HG02852 (cell line): ENCODE measurements around the gene USP54.

Experiments used
- ATAC-seq: cut with Tn5 transposase; IDR thresholded peaks from one replicate; pipeline ENCODE4 v1.9.1; 2021; ENCODE audit warnings: mild to moderate bottlenecking, moderate library complexity; ENCODE audit not compliant: unreplicated experiment

Gene USP54

DNA sequence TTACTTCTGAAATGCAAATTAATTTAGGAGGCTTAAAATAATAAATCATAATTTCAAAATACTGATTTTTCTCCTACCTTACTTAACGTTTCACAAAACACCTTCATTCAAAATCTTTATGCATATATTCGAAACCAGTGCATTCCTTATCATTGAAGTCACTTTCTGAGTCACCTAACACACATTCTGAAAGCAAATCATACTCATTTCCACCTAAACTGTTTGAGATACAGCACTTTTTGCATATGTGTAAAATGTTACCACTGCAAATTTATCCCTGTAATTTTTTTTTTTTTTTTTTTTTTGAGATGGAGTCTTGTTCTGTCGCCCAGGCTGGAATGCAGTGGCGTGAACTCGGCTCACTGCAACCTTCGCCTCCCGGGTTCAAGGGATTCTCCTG is 111.0 kb downstream of the USP54 start:
- peak; percentile 54 for ATAC-seq

DNA sequence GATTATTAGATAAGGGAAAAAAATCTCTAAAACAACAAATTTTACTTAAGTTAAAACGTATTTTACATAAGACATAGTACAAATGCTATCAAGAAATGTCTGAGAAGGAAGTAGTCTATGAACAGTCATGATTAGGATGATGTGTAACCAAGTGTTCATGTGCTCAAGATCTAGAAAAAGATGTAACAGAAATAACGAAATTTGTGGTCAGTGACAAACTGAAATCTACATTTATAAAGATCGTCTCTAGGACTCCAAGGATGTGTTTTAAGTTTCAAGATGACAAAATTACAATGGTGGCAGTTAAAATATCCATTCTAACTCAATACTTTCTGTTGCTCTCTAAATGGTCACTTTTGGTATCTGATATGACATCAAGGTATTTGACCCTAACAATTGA is 112.5 kb downstream of the USP54 start:
- no peak for ATAC-seq

DNA sequence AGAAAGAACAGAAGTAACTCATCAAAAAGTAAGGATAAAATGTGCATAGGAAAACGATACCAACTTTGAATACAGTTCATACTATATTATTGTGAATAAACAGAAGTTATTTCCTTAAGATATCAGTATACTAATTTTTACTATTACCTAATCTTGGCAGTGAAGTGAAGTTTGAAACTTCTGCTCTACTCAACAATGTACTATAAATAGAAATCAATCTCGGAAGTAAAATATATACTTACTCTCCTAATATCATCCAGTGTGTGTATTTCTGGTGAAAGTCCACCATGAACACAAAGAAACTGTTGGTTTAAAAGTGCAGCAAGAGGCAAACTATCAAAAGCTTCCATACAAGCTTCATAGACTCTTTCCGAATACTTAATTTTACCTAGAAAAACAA is 119.9 kb downstream of the USP54 start:
- no peak for ATAC-seq

DNA sequence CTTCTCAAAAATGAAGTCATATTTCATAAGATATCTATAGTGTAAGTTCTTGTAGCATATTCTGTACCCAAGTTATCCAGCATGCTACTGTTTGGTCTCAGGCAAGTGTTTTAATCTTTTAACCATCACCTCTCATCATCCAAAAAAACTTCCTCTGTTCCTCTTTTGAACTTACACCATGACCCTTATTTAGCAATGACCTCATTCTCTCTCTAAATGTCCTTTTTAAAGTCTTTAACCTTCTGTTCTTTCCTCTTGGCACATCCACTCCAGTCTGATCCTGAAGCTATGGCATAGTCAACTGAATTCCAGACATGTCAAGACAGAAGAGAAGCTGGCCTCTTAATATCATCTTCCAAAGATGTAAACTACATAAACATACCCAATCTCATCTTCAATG is 121.6 kb downstream of the USP54 start:
- no peak for ATAC-seq

DNA sequence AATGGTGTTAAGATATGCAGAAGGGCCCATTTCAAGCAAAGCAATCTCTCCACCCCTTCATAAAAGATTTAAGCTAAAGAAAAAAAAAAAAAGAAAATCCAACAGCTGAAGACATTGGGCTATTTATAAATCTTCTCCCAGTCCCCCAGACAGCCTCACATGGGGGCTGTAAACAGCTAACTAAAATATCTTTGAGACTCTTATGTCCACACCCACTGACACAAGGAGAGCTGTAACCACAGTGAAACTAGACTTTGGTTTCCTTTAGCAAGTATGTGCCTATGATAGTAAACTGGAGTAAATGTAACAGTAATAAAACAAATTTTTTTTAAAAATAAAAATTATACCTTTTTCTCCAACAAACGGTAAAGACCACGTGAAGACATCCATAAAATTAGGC is 123.9 kb downstream of the USP54 start:
- ATAC-seq: no peak

DNA sequence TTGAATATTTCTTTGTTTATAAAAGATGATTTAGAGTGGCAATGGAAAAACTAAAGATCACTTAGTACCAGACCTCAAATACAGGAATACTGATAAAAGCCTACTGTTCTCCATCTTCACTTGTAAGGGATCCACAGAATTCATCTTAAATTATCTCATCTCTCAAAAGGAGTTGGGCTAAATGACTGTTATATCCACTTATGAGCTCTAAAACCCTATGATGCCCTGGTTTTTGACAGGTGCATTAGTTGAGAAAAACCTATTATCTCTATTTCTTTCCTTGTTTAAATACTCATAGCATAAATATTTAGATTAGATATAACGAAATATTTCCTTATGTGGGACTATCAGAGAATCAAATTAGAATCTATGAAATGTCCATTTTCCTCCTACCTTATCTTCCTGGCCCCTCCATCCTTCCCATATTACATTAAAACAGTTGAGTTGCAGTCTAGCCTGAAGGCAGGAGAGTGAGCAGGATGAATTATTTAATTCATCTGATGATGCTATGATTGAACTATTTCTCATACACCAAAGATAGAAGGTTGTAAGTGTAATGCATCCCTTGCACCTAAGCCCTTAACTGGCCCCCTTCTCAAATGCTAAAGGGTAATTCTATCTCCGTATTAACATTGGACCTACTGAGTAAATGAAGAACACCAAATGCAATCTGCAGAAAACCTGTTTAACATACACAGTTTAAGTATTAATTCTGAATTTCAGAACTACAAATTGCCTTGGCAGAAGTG is 125.0 kb downstream of the USP54 start:
- no peak for ATAC-seq

DNA sequence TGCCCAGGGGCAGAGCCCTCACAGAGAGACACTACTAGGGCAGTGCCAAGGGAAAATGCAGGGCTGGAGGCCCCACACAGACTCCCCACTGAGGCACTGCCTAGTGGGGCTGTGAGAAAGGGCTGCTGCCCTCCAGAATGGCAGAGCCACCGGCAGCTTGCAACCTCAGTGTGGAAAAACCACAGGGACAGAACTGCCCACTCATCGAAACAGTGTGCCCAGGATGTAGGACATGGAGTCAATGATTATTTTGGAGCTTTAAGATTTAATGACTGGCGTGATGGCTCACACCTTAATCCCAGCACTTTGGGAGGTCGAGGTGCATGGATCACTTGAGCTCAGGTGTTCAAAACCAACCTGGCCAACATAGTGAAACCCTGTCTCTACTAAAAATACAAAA is 130.2 kb downstream of the USP54 start:
- no peak for ATAC-seq

DNA sequence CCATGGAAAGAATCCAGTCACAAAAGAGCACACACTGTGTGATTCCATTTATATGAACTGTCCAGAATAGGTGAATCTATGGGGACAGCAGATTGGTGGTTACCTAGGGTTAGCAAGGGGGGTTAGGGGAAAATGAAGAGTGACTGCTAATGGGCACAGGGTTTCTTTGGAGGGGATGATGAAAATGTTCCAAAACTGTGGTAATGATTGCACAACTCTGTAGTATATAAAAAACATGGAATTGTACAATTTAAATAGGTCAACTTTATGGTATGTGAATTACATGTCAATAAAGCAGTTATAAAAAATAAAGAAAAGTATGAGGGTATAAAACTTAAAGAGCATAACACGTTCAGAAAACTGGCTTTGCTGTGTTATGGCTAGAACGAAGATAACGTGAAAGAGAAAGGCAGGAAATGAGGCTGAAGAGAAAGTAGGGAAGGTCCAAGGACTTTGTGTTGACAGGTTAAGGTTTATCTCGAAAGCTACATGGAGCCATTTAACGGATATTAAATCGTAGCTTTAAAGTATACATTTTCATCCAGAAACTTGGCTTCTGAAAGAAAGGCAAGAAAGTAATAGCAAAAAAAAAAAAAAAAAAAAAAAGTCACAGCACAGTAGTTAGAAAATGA is 131.3 kb downstream of the USP54 start:
- ATAC-seq: no peak

DNA sequence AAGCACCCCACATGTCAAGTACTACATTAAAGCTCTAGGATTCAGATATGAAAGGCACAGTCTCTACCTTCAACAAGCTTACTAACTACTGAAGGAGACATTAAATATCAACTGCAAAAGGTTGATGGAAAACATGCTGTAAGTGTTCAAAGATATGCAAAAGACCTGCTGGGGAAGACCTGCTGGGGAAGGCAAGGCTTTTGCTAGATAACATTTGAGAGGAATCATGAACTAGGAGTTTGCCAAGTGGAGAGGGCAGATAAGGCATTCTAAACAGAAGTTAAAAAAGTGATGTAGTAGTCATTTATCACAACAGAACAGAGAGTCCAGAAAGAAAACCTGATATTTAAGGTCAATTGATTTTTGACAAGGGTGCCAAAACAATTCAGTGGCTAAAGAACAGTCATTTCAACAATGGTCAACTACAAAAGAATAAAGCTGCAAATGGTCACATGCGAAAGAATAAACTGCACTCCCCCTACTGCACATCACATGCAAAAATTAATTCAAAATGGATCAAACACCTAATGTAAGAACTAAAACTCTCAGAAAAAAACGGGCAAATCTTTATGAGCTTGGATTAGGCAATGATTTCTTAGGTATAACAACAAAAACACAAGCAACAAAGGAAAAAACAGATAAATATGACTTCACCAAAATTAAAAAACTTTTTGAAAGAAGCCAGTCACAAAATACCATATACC is 134.8 kb downstream of the USP54 start:
- ATAC-seq: no peak

DNA sequence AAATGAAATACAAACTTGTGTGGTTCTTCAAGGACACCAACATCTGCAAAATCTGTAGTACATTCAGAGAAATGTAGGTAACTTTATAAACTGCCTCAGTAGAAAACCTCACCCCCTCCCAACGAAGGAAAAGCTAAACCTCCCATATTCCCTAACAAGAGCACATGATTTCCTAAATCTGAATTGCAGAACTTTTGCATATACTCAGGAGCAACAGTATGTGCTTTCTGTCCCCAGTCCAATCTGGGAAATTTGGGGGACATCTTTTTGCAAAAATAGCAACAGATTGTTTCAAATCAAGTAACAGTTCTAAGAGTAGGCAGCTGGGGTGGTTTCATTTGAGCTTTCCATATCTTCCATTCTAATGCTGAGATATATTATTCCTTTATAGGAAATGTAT is 142.0 kb downstream of the USP54 start:
- no peak for ATAC-seq

DNA sequence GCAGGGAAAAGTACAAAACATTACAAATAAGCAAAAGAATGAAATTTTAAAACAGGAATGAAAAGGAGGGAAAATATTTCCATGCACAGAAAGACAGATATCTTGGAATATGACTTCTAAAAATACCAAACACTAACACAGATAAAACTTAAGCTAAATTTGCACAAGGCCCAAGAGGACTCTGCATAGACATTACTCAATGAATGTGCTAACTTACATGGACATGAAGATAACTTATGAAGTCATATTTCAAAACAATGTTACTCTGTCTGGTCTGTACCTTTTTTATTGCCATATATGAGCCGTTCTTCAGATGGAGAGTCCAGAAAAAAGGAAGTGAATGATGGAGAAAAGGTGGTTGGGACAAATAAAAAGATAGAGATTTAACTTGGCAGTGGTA is 142.8 kb downstream of the USP54 start:
- no peak for ATAC-seq
